ENCODE data around the gene INSRR.

The INSRR gene

DNA sequence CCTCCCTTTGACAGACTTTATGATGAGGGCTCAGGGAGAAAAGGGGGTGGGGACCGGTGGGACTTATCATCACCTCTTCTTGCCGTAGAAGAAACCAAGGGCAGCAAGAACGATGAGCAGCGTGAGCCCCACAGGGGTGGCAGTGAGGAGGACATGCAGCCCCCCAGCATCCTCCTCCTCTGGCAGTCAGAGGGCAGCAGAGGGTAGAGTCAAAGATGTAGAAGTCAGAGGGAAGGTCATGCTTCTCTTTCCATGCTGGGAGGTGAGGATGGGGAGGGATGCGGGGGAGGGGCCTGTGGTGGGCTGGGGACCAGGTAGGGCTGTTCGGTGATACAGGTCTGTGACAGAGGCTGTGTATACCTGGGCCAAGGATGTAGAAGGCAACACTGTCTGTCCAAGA lies 14.8 kb downstream of the INSRR start:
- Histone ChIP-seq H3K9ac (ENCODE audit: low read length) (no peak overlapping the region), H3K27me3 (ENCODE audit: control insufficient read depth, insufficient read depth, low read length) (peaks cover 89% of the 10 kb centered on the region), H3K36me3 (ENCODE audit: control insufficient read depth, insufficient read depth, low read length) (no peaks in the 10 kb centered on the region), H3K4me3 (ENCODE audit: low read length) (no peak overlapping the region), H3K4me1 (ENCODE audit: control insufficient read depth, insufficient read depth, low read length) (peaks cover 7% of the 10 kb centered on the region), H3K9me3 (ENCODE audit: control insufficient read depth, low read length) (no peaks in the 10 kb centered on the region)

DNA sequence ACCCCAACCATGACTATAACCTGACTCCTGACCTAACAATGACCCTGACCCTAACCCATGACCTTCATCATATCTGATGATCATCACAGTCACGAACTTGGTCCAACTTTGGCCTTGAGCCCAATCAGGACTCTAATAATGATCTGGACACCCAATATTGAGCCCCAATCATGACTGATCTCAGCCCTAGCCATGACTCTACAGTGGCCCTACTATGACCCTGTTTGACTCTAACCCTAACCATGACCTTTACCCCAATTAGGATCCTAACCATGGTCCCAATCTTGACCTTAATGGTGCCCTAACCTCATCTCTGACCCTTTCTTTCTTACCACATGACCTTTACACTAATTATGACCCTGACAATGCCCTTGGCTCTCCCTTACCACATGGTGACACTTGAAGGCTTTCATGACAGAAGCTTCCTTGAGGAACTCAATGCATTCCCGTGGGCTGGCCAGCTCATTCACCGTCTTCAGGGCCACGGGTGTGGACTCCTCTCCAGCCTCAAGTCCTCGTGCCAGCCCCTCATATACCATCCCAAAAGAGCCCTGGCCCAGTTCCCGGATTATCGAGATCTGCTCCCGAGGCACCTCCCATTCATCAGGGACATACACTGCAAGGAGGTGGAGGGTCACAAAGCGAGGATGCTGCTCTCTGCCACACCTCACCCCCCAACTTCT lies 16.2 kb downstream of the INSRR start:
- no peaks in the 10 kb centered on the region for H3K36me3 ChIP-seq (ENCODE audit: control insufficient read depth, insufficient read depth, low read length)
- peaks cover 89% of the 10 kb centered on the region for H3K27me3 ChIP-seq (ENCODE audit: control insufficient read depth, insufficient read depth, low read length)
- no peaks in the 10 kb centered on the region for H3K9me3 ChIP-seq (ENCODE audit: control insufficient read depth, low read length)
- H3K9ac ChIP-seq (ENCODE audit: low read length): no peak overlapping the region
- H3K4me3 ChIP-seq (ENCODE audit: low read length): no peak overlapping the region
- H3K4me1 ChIP-seq (ENCODE audit: control insufficient read depth, insufficient read depth, low read length): peaks cover 7% of the 10 kb centered on the region

DNA sequence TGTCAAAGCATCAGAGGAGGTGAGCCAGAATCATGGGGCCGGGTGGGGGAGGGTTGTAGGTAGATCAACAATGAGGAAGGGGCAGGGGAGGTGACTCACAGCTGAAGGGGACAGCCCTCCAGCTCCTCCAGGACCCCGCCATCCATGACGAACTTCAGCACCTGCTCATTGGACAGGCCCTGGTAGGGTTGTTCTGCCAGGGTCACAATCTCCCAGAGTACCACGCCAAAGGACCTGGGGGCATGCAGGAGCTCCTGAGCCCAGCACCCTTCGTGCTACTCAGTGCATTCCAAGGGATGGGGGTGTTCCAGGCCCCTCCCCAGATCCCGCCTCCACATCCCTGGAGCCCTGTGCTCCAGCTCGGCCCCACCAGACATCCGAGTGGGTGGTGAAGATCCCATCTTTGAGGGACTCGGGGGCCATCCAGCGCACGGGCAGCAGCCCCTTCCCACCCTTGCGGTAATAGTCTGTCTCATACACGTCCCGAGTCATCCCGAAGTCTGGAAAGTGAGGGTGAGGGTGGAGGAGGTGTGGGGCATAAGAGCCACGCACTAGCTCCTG lies 17.5 kb downstream of the INSRR start:
- no peak overlapping the region for H3K4me3 ChIP-seq (ENCODE audit: low read length)
- peaks cover 10% of the 10 kb centered on the region for H3K4me1 ChIP-seq (ENCODE audit: control insufficient read depth, insufficient read depth, low read length)
- no peaks in the 10 kb centered on the region for H3K36me3 ChIP-seq (ENCODE audit: control insufficient read depth, insufficient read depth, low read length)
- no peaks in the 10 kb centered on the region for H3K9me3 ChIP-seq (ENCODE audit: control insufficient read depth, low read length)
- H3K27me3 ChIP-seq (ENCODE audit: control insufficient read depth, insufficient read depth, low read length): peaks cover 91% of the 10 kb centered on the region
- H3K9ac ChIP-seq (ENCODE audit: low read length): no peak overlapping the region

DNA sequence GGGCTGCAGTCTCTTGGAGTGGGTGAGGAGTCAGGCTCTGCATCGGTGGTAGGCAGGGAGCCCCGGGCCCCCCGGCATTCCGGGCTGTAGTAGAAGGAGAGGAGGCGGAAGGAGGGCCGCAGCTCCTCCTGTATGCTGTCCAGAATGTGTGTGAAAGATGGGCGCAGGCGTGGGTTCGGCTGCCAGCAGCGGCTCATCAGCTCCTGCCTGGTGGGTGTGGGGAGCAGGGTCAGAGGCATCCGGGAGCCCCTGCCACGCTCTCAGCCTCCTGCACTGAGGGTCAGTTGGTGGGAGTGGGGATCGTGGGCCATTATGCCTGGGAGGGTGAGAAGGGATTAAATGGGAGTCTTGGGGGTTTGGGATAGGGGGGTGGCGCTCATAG lies 18.0 kb downstream of the INSRR start:
- Histone ChIP-seq H3K36me3 (ENCODE audit: control insufficient read depth, insufficient read depth, low read length) (no peaks in the 10 kb centered on the region), H3K27me3 (ENCODE audit: control insufficient read depth, insufficient read depth, low read length) (peaks cover 91% of the 10 kb centered on the region), H3K9me3 (ENCODE audit: control insufficient read depth, low read length) (no peaks in the 10 kb centered on the region), H3K4me3 (ENCODE audit: low read length) (no peak overlapping the region), H3K9ac (ENCODE audit: low read length) (no peak overlapping the region), H3K4me1 (ENCODE audit: control insufficient read depth, insufficient read depth, low read length) (peaks cover 10% of the 10 kb centered on the region)

- H3K36me3 ChIP-seq (ENCODE audit: control insufficient read depth, insufficient read depth, low read length): no peaks in the 10 kb centered on the region
- H3K9me3 ChIP-seq (ENCODE audit: control insufficient read depth, low read length): no peaks in the 10 kb centered on the region
- H3K9ac ChIP-seq (ENCODE audit: low read length): no peak overlapping the region
- peaks cover 90% of the 10 kb centered on the region for H3K27me3 ChIP-seq (ENCODE audit: control insufficient read depth, insufficient read depth, low read length)
- H3K4me1 ChIP-seq (ENCODE audit: control insufficient read depth, insufficient read depth, low read length): peaks cover 10% of the 10 kb centered on the region
- H3K4me3 ChIP-seq (ENCODE audit: low read length): no peak overlapping the region
Measured at GRCh38 chr1:156840186-156840897, 18.6 kb downstream of the INSRR start.

DNA sequence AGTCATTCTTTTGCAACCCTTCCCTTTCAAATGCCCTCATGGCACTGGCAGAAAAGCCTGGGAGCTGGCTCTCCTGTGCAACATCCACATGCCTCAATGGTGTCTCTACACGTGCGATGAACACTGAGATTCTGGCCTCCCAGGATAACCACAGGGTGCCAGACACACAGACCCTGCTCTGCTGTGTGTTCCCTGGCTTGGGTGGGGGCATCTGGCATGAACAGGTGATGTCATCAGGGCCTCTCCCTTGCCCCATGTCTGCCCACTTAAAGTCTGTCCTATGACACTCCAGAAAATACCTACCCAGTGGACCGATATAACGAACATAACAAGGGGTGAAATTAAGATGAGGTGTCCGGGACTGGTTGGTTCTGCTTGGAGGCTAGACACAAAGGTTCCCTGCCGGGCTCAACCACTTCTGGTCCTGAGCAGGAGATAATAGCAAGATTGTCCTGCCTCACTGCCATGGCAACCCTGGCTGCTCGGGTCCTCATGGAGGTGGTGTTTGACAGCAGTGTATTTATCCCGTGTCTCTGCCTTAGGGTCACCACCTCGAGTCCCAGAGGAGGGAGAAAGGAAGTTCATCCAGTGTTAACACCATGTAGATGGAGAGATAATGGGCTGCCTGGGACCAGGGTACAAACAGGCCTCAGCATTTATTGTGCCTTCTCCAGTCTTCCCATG lies 19.3 kb downstream of the INSRR start:
- H3K4me3 ChIP-seq (ENCODE audit: low read length): no peak overlapping the region
- H3K27me3 ChIP-seq (ENCODE audit: control insufficient read depth, insufficient read depth, low read length): peaks cover 82% of the 10 kb centered on the region
- peaks cover 4% of the 10 kb centered on the region for H3K4me1 ChIP-seq (ENCODE audit: control insufficient read depth, insufficient read depth, low read length)
- H3K36me3 ChIP-seq (ENCODE audit: control insufficient read depth, insufficient read depth, low read length): no peaks in the 10 kb centered on the region
- H3K9ac ChIP-seq (ENCODE audit: low read length): no peak overlapping the region
- H3K9me3 ChIP-seq (ENCODE audit: control insufficient read depth, low read length): no peaks in the 10 kb centered on the region

- H3K9me3 ChIP-seq (ENCODE audit: control insufficient read depth, low read length): no peaks in the 10 kb centered on the region
- H3K9ac ChIP-seq (ENCODE audit: low read length): no peak overlapping the region
- H3K36me3 ChIP-seq (ENCODE audit: control insufficient read depth, insufficient read depth, low read length): no peaks in the 10 kb centered on the region
- peaks cover 4% of the 10 kb centered on the region for H3K4me1 ChIP-seq (ENCODE audit: control insufficient read depth, insufficient read depth, low read length)
- peaks cover 76% of the 10 kb centered on the region for H3K27me3 ChIP-seq (ENCODE audit: control insufficient read depth, insufficient read depth, low read length)
- no peak overlapping the region for H3K4me3 ChIP-seq (ENCODE audit: low read length)
Measured at GRCh38 chr1:156838972-156839371, 19.9 kb downstream of the INSRR start.

DNA sequence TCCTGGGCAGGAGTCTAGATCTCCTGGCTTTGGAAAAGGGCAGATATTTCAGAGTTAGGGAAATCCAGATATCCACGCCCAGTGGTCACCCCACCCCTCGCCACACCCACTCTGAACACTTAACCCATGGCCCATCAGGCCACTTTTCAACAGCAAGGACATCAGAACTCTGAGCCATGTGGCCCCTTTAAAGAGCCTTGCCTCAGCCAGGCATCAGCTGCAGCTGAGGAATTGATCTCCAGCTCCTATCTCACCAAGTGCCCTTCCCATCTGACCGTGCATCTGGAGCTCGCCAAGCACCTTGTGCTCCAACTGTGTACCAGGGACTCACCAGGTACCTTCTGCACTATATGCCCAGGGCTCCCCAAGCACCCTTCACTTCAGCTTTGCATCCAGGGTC lies 22.0 kb downstream of the INSRR start:
- H3K4me1 ChIP-seq (ENCODE audit: control insufficient read depth, insufficient read depth, low read length): peaks cover 4% of the 10 kb centered on the region
- H3K9me3 ChIP-seq (ENCODE audit: control insufficient read depth, low read length): no peaks in the 10 kb centered on the region
- H3K27me3 ChIP-seq (ENCODE audit: control insufficient read depth, insufficient read depth, low read length): peaks cover 57% of the 10 kb centered on the region
- no peak overlapping the region for H3K4me3 ChIP-seq (ENCODE audit: low read length)
- no peaks in the 10 kb centered on the region for H3K36me3 ChIP-seq (ENCODE audit: control insufficient read depth, insufficient read depth, low read length)
- no peak overlapping the region for H3K9ac ChIP-seq (ENCODE audit: low read length)

DNA sequence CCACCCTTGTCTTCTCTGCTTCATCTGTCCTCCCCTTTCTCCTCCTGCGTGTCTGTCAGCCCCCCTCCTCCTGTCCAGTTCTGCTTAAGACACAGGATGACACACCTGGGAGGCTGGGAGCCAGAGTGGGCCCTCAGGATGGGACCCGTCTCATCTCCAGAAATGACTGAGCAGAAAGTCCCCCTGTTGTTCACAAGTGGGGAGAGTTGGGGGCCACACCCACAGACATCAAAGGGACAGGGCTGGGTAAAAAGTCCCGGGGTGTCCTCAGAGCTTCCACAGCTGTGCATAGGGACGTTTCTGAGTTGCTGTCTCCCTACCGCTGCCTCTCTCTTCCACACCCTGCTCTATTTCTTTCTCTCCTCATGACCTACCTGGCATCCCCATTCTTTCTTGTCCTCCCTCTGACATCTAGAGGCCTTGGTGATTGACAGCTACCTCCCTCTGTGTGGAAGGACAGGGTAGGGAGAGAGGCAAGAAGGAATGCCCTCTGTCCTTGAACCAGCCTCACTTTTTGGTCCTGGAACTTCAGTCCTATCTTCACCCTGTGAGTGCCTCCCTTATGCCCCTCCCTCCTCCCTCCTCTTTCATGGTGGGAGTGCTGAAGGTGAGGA lies 22.8 kb downstream of the INSRR start:
- no peaks in the 10 kb centered on the region for H3K9me3 ChIP-seq (ENCODE audit: control insufficient read depth, low read length)

DNA sequence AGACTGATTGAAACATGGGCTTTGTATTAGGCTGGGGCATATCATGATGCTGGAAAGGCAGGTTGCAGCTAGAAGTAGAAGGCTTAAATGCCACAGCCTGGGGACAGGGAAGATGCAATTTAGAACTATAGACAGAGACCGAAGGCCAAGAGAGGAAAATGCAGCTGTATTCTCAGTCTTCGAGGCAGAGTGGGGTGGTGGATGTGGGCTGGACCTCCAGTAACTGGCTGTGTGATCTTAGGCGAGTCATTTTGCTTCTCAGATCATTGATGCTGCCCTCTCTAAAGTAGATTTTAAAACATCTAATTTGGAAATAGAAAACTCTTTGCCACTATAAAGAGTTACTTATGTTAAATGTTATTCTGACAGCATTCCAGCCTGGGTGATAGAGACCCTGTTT lies 24.6 kb downstream of the INSRR start:
- no peaks in the 10 kb centered on the region for H3K36me3 ChIP-seq (ENCODE audit: control insufficient read depth, insufficient read depth, low read length)
- H3K4me1 ChIP-seq (ENCODE audit: control insufficient read depth, insufficient read depth, low read length): peaks cover 4% of the 10 kb centered on the region
- no peak overlapping the region for H3K9ac ChIP-seq (ENCODE audit: low read length)
- H3K4me3 ChIP-seq (ENCODE audit: low read length): no peak overlapping the region
- no peaks in the 10 kb centered on the region for H3K9me3 ChIP-seq (ENCODE audit: control insufficient read depth, low read length)
- H3K27me3 ChIP-seq (ENCODE audit: control insufficient read depth, insufficient read depth, low read length): peaks cover 42% of the 10 kb centered on the region

More for the DNA sequence above, 22.8 kb downstream of the INSRR start:
- Histone ChIP-seq H3K4me3 (ENCODE audit: low read length) (no peak overlapping the region), H3K36me3 (ENCODE audit: control insufficient read depth, insufficient read depth, low read length) (no peaks in the 10 kb centered on the region), H3K9ac (ENCODE audit: low read length) (no peak overlapping the region), H3K27me3 (ENCODE audit: control insufficient read depth, insufficient read depth, low read length) (peaks cover 54% of the 10 kb centered on the region), H3K4me1 (ENCODE audit: control insufficient read depth, insufficient read depth, low read length) (peaks cover 4% of the 10 kb centered on the region)

DNA sequence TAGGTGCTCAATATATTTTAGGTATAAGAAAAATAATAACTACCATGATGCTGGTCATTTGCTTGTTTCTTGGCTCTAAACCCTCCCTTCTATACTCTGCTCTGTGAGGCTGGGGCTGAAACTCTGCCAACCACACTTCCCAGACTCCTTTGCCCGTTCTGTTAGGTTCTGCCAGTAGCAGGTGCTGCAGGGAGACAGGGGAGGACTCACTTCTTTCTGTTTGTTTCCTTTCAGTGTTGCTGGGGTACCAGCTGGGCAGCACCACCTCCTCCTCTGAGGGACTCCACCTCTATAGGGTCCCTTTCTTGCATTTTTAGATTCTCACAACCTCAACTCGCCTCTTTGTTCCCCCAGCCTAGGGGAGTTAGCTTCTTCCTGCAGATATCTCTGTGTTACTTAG lies 25.3 kb downstream of the INSRR start:
- Histone ChIP-seq H3K27me3 (ENCODE audit: control insufficient read depth, insufficient read depth, low read length) (peaks cover 36% of the 10 kb centered on the region), H3K36me3 (ENCODE audit: control insufficient read depth, insufficient read depth, low read length) (no peaks in the 10 kb centered on the region), H3K4me3 (ENCODE audit: low read length) (no peak overlapping the region), H3K9ac (ENCODE audit: low read length) (no peak overlapping the region), H3K9me3 (ENCODE audit: control insufficient read depth, low read length) (no peaks in the 10 kb centered on the region), H3K4me1 (ENCODE audit: control insufficient read depth, insufficient read depth, low read length) (peaks cover 4% of the 10 kb centered on the region)

DNA sequence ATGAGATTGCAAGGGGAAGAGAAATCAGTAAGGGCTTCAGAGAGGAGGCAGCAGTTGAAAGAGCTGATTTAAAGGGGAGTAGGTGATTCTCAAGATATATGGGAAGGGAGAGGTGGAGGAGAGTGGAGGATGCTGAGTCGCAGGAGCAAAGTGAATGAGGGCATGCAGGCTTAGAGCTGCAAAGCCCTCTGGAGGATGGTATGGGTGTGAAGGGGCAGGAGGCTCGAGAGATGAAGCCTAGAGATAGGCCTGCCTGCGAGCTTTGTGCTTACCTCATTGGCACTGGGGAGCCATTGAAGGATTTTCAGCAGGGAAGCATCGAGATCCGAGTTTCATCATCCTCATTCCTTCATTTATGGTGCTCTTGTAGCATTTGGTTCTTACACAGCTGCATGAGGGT lies 26.5 kb downstream of the INSRR start:
- Histone ChIP-seq H3K36me3 (ENCODE audit: control insufficient read depth, insufficient read depth, low read length) (no peaks in the 10 kb centered on the region), H3K9ac (ENCODE audit: low read length) (no peak overlapping the region), H3K27me3 (ENCODE audit: control insufficient read depth, insufficient read depth, low read length) (peaks cover 24% of the 10 kb centered on the region), H3K4me1 (ENCODE audit: control insufficient read depth, insufficient read depth, low read length) (peaks cover 4% of the 10 kb centered on the region), H3K4me3 (ENCODE audit: low read length) (no peak overlapping the region), H3K9me3 (ENCODE audit: control insufficient read depth, low read length) (no peaks in the 10 kb centered on the region)
